Left cardiac atrium (tissue), 4 donors: ENCODE results near the gene A4GALT. TPM values are rescaled to one million over a fixed set of nuclear protein-coding genes. Genes with fewer than 3 reads are reported as not detected.
"Not testable (repeated sequence)": the region's sequence is repeated elsewhere in the genome, so short reads cannot be mapped to it uniquely, and the experiment has no call there.

Source experiments
- ATAC-seq, 2 donors: fragments of 200-7000 bp; cut with Tn5 transposase; one replicate each; pipeline ENCODE4 v1.9.1; 2020; ENCODE audit warnings: mild to moderate bottlenecking in 2 of 2, moderate library complexity in 2 of 2
- DNase-seq: peaks from one replicate; pipeline ENCODE4 v3.0.0-alpha.2; 2020
- intact Hi-C, 2 donors: fragments of 100-400 bp; cut with DNase I; formaldehyde crosslinking; loops; one replicate each; pipeline versions ENCODE4 v1.14.1 to v1.15.1; 2022 to 2023
- total RNA-seq, 2 donors: library from RNA; stranded (reverse); fragmentation: NEBNext Ultra II Directional; extraction: Animal tissue kit (Norgen Biotek cat#: 25700); gene quantifications; one replicate each; pipeline ENCODE4 v1.2.1, GENCODE V29; 2021
- donor health status: DM: no; HTN: yes; CAD: no.
- donor health status: DM: no; HTN: yes; CAD: no; lungs with severe emphysema.
- donor health status: DM: yes; HTN: yes; CAD: no.
- donor health status: Dilated cardiomyopathy.

Gene A4GALT
- total RNA-seq, 2 donors from 2014 or later: 56.0 to 108 TPM

GRCh38 chr22:42670921-42671709 lies 49.6 kb downstream of the A4GALT start:
- DNase-seq (no peak), ATAC-seq (peak; percentile 30 to 43)
- intact Hi-C loops: no loop called here

- DNase-seq: no peak
- ATAC-seq: no peak
- intact Hi-C loops: no loop called here
These were observed 50.6 kb downstream of the A4GALT start for GRCh38 chr22:42670046-42670445.

GRCh38 chr22:42666393-42666792 lies 54.3 kb downstream of the A4GALT start:
- ATAC-seq, DNase-seq: not testable (repeated sequence)
- intact Hi-C loops: loop anchor here in 1 of 2 donors (10.0 kb wide), 1 partner anchor 128 kb away; no protein-coding TSS in a partner anchor

- intact Hi-C loops: loop anchor here in 1 of 2 donors (10.0 kb wide), 1 partner anchor 130 kb away; no protein-coding TSS in a partner anchor
- no peak for DNase-seq
- no peak for ATAC-seq
These were observed 55.5 kb downstream of the A4GALT start for GRCh38 chr22:42664976-42665831.

- intact Hi-C loops: loop anchor here in 1 of 2 donors (2.0 to 10.0 kb wide), 2 partner anchors 133 to 159 kb away; no protein-coding TSS in a partner anchor
These were observed 58.5 kb downstream of the A4GALT start for GRCh38 chr22:42661985-42662831.

GRCh38 chr22:42656578-42656977 lies 64.1 kb downstream of the A4GALT start:
- intact Hi-C loops: no loop called here
- no peak for ATAC-seq

More at GRCh38 chr22:42661985-42662831, 58.5 kb downstream of the A4GALT start:
- ATAC-seq (peak; percentile 95 to 97), DNase-seq (peak; percentile 90)

GRCh38 chr22:42655693-42656092 lies 65.0 kb downstream of the A4GALT start:
- no peak for ATAC-seq
- intact Hi-C loops: no loop called here
- DNase-seq: no peak

More at GRCh38 chr22:42656578-42656977, 64.1 kb downstream of the A4GALT start:
- DNase-seq: no peak

- intact Hi-C loops: no loop called here
- DNase-seq: no peak
- no peak for ATAC-seq
These were observed 66.1 kb downstream of the A4GALT start for GRCh38 chr22:42654436-42655073.

GRCh38 chr22:42653999-42654398 lies 66.7 kb downstream of the A4GALT start:
- intact Hi-C loops: no loop called here
- no peak for DNase-seq

GRCh38 chr22:42651134-42651533 lies 69.5 kb downstream of the A4GALT start:
- no peak for DNase-seq
- intact Hi-C loops: no loop called here
- ATAC-seq: no peak

More at GRCh38 chr22:42653999-42654398, 66.7 kb downstream of the A4GALT start:
- no peak for ATAC-seq

- intact Hi-C loops: no loop called here
- ATAC-seq: peak; percentile 76 to 81
These were observed 71.2 kb downstream of the A4GALT start, which contains the start of gene CYB5R3 for GRCh38 chr22:42649246-42650099. Gene CYB5R3 (minus strand): TSS chr22:42649392. CDS start chr22:42649315, 77 bp downstream.

GRCh38 chr22:42648368-42649245 lies 72.1 kb downstream of the A4GALT start:
- peak; percentile 27 to 55 for ATAC-seq
- intact Hi-C loops: no loop called here
- DNase-seq: peak; percentile 75

More at GRCh38 chr22:42649246-42650099, 71.2 kb downstream of the A4GALT start, which contains the start of gene CYB5R3:
- DNase-seq: peak; percentile 88

- no peak for ATAC-seq
- intact Hi-C loops: no loop called here
These were observed 72.7 kb downstream of the A4GALT start for GRCh38 chr22:42648017-42648367.

GRCh38 chr22:42646569-42647525 lies 73.8 kb downstream of the A4GALT start:
- intact Hi-C loops: no loop called here
- DNase-seq (peak; percentile 77), ATAC-seq (peak; percentile 46 to 56)

More at GRCh38 chr22:42648017-42648367, 72.7 kb downstream of the A4GALT start:
- DNase-seq: no peak

GRCh38 chr22:42645938-42646568 lies 74.6 kb downstream of the A4GALT start:
- intact Hi-C loops: no loop called here
- DNase-seq (no peak), ATAC-seq (peak in 1 of 2 donors; percentile 0)
